ENCODE results near the gene HFM1. TPM values are rescaled to one million over a fixed set of nuclear protein-coding genes. Genes with fewer than 3 reads are reported as not detected.

Gene HFM1
- total RNA-seq, 2 donors from 2014 or later: 0.40 TPM; not detected in 1

- H3K4me3 ChIP-seq: no peak overlapping the region
- no peak for DNase-seq
- H3K4me1 ChIP-seq: no peaks in the 10 kb centered on the region
- H3K9ac ChIP-seq (ENCODE audit: low read depth in 2 of 2, low read length in 2 of 2): no peak overlapping the region
- intact Hi-C loops (cut with DNase I): no loop called here
- H3K9me3 ChIP-seq: no peaks in the 10 kb centered on the region
- peak; percentile 16 for TF ChIP-seq CTCF (IDR thresholded peaks at IDR 0.05)
- no peak overlapping the region for H3K27ac ChIP-seq
- no peaks in the 10 kb centered on the region for H3K36me3 ChIP-seq
- H3K27me3 ChIP-seq: peaks cover 5% of the 10 kb centered on the region
Observed at GRCh38 chr1:91402023-91402422, 2.6 kb downstream of the HFM1 start.

GRCh38 chr1:91400133-91400725 lies 4.4 kb downstream of the HFM1 start:
- Histone ChIP-seq H3K36me3 (no peaks in the 10 kb centered on the region), H3K9ac (ENCODE audit: low read depth in 2 of 2, low read length in 2 of 2) (no peak overlapping the region), H3K4me1 (no peaks in the 10 kb centered on the region), H3K9me3 (no peaks in the 10 kb centered on the region), H3K4me3 (no peak overlapping the region), H3K27ac (no peak overlapping the region), H3K27me3 (peaks cover 5% of the 10 kb centered on the region)
- intact Hi-C loops (cut with DNase I): no loop called here
- TF ChIP-seq CTCF (IDR thresholded peaks at IDR 0.05): no peak
- no peak for DNase-seq

GRCh38 chr1:91398291-91398690 lies 6.3 kb downstream of the HFM1 start:
- no peaks in the 10 kb centered on the region for H3K27me3 ChIP-seq
- H3K27ac ChIP-seq: no peak overlapping the region
- H3K4me3 ChIP-seq: no peak overlapping the region
- TF ChIP-seq CTCF (IDR thresholded peaks at IDR 0.05): no peak
- no peaks in the 10 kb centered on the region for H3K9me3 ChIP-seq
- H3K9ac ChIP-seq (ENCODE audit: low read depth in 2 of 2, low read length in 2 of 2): no peak overlapping the region
- H3K36me3 ChIP-seq: no peaks in the 10 kb centered on the region
- DNase-seq: no peak
- no peaks in the 10 kb centered on the region for H3K4me1 ChIP-seq
- intact Hi-C loops (cut with DNase I): loop anchor here (5.0 kb wide), 1 partner anchor 116 kb away; no protein-coding TSS in a partner anchor

GRCh38 chr1:91397605-91398004 lies 7.0 kb downstream of the HFM1 start:
- no peaks in the 10 kb centered on the region for H3K27me3 ChIP-seq
- H3K4me3 ChIP-seq: no peak overlapping the region
- H3K9ac ChIP-seq (ENCODE audit: low read depth in 2 of 2, low read length in 2 of 2): no peak overlapping the region
- DNase-seq: no peak
- no peak overlapping the region for H3K27ac ChIP-seq
- H3K4me1 ChIP-seq: no peaks in the 10 kb centered on the region
- no peak for TF ChIP-seq CTCF (IDR thresholded peaks at IDR 0.05)
- no peaks in the 10 kb centered on the region for H3K9me3 ChIP-seq
- no peaks in the 10 kb centered on the region for H3K36me3 ChIP-seq
- intact Hi-C loops (cut with DNase I): loop anchor here (5.0 kb wide), 1 partner anchor 115 kb away; no protein-coding TSS in a partner anchor

GRCh38 chr1:91393042-91393441 lies 11.6 kb downstream of the HFM1 start:
- DNase-seq: no peak
- intact Hi-C loops (cut with DNase I): no loop called here
- H3K27ac ChIP-seq: no peak overlapping the region
- H3K9ac ChIP-seq (ENCODE audit: low read depth in 2 of 2, low read length in 2 of 2): no peak overlapping the region
- H3K4me1 ChIP-seq: no peaks in the 10 kb centered on the region
- TF ChIP-seq CTCF (IDR thresholded peaks at IDR 0.05): no peak
- no peak overlapping the region for H3K4me3 ChIP-seq
- no peaks in the 10 kb centered on the region for H3K36me3 ChIP-seq
- H3K27me3 ChIP-seq: no peaks in the 10 kb centered on the region
- H3K9me3 ChIP-seq: no peaks in the 10 kb centered on the region
